ENCODE measurements around the gene OR13C2.
"Not testable (repeated sequence)": the region's sequence is repeated elsewhere in the genome, so short reads cannot be mapped to it uniquely, and the experiment has no call there.

The OR13C2 gene

DNA sequence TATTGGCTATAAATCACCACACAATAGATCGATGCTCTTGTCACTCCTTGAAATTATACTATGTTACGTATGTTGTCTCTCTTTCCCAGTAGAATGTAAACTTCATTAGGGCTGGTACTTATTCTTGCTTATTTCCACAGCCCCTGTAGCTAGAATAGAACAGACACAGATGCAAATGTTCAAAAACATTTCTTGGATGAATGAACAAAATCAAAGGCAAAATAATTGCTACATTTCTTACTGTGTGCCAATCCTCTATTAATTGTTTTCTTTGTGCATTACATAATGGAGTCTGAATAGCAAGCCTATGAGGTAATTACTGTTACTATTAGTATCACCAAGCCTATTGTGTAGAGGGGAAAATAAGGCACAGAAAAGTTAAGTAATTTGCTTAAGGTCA, 725 bp upstream of the OR13C2 start:
- TF ChIP-seq, protein P1, sequence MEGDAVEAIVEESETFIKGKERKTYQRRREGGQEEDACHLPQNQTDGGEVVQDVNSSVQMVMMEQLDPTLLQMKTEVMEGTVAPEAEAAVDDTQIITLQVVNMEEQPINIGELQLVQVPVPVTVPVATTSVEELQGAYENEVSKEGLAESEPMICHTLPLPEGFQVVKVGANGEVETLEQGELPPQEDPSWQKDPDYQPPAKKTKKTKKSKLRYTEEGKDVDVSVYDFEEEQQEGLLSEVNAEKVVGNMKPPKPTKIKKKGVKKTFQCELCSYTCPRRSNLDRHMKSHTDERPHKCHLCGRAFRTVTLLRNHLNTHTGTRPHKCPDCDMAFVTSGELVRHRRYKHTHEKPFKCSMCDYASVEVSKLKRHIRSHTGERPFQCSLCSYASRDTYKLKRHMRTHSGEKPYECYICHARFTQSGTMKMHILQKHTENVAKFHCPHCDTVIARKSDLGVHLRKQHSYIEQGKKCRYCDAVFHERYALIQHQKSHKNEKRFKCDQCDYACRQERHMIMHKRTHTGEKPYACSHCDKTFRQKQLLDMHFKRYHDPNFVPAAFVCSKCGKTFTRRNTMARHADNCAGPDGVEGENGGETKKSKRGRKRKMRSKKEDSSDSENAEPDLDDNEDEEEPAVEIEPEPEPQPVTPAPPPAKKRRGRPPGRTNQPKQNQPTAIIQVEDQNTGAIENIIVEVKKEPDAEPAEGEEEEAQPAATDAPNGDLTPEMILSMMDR (conservative IDR thresholded peaks at IDR 0.05; ENCODE audit: low read depth, low read length) = no peak
- H3K4me3 ChIP-seq (ENCODE audit: low read depth, low read length) = no peak overlapping the region
- peak; percentile 2 for DNase-seq (ENCODE audit: low read depth)

DNA sequence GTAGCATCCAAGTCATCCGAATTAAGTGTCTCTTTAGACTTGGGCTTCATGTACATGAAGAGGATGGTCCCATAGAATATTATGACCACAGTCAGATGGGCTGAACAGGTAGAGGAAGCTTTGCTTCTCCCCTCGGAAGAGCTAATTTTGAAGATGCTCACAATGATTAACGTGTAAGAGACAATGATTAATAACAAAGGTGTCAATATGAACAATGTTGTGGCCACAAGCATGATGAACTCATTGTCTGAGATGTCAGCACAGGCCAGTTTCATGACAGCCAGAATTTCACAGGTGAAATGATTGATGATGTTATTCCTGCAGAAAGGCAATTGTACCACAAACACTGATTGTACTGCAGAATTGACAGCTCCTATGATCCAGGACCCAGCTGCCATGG, 626 bp downstream of the OR13C2 start:
- TF ChIP-seq, protein P1 (conservative IDR thresholded peaks at IDR 0.05; ENCODE audit: low read depth, low read length) = no peak
- no peak overlapping the region for H3K4me3 ChIP-seq (ENCODE audit: low read depth, low read length)
- DNase-seq (ENCODE audit: low read depth) = no peak

DNA sequence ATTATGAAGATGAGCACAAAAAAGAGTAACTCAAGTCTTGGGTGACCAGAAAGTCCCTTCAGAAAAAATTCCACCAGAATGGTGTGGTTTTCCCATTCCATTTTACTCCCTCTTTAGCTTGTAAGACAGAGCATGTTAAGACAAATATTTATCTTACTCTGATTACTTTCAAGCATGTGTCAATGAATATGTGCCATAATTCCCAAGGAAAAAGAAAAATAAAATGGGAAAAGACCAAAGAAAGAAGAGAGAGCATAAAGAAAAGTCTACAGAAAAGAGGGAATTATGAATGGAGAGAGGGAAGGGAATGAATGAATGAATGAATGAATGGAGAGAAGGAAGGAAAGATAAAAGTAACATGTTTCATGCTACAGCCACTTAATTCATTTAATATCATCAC, 6.1 kb downstream of the OR13C2 start, which contains the start of gene OR13C5:
Gene OR13C5, minus strand, starts transcription at position 101 of the 400 bp plus-strand sequence. Its CDS starts 0 bp downstream, at position 101.
- not testable (repeated sequence) for DNase-seq (ENCODE audit: low read depth); H3K4me3 ChIP-seq (ENCODE audit: low read depth, low read length)

DNA sequence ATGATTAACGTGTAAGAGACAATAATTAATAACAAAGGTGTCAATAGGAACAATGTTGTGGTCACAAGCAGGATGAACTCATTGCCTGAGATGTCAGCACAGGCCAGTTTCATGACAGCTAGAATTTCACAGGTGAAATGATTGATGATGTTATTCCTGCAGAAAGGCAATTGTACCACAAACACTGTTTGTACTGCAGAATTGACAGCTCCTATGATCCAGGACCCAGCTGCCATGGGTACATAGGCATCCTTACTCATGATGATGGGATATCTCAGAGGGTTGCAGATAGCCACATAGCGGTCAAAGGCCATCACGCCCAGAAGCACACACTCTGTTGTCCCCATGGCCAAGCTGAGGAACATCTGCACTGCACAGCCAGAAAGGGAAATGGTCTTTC, 6.7 kb downstream of the OR13C2 start:
- H3K4me3 ChIP-seq (ENCODE audit: low read depth, low read length); DNase-seq (ENCODE audit: low read depth): not testable (repeated sequence)

DNA sequence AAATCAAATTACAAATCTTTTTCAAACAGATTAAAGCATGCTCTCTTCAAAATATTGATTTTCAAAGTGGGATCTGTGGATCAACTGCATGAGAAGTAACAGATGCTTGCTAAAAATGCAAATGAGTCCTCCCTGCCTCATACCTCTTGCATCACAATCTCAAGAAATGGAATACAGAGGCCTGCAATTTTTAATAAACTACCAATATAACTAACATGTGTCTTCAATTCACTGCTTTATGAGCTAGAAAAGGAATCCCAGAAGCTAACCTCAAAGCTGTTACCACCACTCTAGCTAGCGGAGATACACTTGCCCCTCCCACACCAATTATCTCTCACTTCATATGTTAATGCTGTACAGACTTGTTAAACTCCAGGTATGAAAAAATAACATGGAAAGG, 15.8 kb downstream of the OR13C2 start:
- TF ChIP-seq, protein P1 (conservative IDR thresholded peaks at IDR 0.05; ENCODE audit: low read depth, low read length) = no peak
- no peak for DNase-seq (ENCODE audit: low read depth)
- no peak overlapping the region for H3K4me3 ChIP-seq (ENCODE audit: low read depth, low read length)

GRCh38 chr9:104586496-104587180, 18.8 kb downstream of the OR13C2 start:
- DNase-seq (ENCODE audit: low read depth) = peak; percentile 2
- H3K4me3 ChIP-seq (ENCODE audit: low read depth, low read length) = no peak overlapping the region
- TF ChIP-seq, protein P1 (conservative IDR thresholded peaks at IDR 0.05; ENCODE audit: low read depth, low read length) = no peak

DNA sequence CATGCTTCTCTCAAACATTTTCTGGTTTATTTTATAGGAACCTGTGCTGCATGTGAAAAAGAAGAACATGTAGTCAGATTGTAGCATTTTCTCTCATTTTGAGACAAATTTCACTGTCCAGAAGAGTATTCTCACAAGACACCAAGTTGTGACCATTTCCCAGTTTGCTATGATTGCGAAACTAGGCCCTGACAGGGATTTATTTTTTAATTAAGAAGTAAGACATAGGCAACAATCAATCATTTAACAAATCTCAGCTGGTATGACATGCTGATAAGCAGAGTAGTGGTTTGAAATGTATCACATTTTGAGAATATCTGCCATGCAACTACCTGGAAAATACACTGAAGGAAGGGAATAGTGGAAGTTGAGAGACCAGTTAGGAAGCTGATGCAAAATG, 24.9 kb downstream of the OR13C2 start:
- TF ChIP-seq, protein P1 (conservative IDR thresholded peaks at IDR 0.05; ENCODE audit: low read depth, low read length) = no peak

DNA sequence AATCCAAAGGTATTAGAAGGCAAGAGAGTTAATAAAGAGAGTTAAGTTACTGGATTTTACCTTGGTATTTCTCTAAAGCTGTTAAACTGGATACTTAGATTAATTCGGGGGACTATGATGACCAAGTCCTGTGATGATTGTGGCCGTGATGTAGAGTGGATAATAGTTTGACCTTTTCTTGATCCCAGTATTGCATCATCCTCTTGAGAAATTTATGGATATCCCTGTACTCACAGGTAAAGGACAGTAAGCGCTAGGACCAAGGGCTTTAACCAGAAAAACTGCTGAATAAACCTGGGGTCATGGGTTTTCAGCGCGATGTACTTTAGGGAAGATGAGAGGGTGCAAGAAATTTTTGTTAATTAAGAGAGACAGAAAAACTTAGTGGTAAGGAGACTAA, 28.2 kb downstream of the OR13C2 start:
- TF ChIP-seq, protein P1 (conservative IDR thresholded peaks at IDR 0.05; ENCODE audit: low read depth, low read length) = no peak
- H3K4me3 ChIP-seq (ENCODE audit: low read depth, low read length) = no peak overlapping the region
- DNase-seq (ENCODE audit: low read depth) = no peak

More for the DNA sequence above, 24.9 kb downstream of the OR13C2 start:
- no peak for DNase-seq (ENCODE audit: low read depth)
- H3K4me3 ChIP-seq (ENCODE audit: low read depth, low read length) = no peak overlapping the region
